Islet precursor cell (in vitro differentiated cells): Measurements from ENCODE around the gene PIK3C2B.

Experiments used
- DNase-seq: peaks from one replicate; pipeline ENCODE4 v3.0.0-alpha.2; 2018

PIK3C2B gene

DNA sequence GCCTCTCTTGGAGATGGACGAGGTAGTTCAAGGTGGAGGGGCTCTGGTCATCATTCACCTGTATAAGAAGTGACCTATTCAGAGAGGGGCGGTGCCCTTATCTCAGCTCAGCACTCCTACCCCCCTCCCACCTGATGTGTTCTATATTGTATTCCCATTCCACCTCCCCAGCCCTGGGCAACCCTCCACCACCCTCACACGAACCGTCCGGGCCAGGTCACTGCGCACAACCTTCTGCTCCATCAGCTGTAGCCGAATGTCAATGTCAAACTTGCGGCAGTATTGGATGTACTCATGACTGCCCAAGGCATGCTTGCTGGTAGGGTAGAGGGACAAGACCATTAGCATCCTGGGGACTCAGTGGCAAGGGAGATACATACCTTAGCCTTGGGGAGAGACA, 34.3 kb downstream of the PIK3C2B start:
- DNase-seq: no peak

DNA sequence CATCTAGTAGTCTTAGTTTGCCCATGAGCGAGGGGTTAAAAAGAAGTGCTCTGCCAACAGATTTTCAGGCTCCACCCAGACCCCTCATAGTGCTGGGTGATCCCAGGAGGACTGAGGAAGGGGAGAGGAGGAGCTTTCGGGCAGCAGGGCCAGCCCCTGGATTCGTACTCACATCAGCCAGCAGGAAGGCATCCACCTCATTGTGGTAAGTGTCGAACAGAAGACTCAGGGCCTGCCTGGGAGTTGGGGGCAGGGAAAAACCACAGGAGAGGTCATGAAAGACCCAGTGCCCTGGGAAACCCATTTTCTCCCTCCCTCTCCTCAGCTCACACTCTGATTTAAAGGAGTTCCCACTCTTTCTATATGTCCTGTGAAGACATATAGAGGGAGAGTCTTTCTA, 34.9 kb downstream of the PIK3C2B start:
- DNase-seq: no peak

DNA sequence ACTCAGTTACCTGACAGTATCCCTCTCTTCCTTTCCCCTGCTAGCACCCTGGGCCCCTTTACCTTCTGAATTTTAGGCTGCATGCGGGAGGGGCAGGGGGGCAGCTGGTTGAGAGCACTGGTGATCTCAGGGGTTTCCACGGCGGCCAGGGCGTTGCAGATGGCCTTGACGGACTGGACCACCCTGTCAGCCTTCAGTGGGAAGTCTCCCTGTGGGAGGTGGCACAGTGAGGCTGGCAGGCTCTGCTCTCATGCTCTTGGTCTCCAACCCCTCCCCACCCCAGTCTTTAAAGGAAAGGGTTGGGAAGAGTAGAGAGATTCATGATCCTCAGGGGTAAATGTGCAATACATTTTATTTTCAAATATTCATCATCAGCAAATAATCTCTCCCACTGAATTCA, 36.9 kb downstream of the PIK3C2B start:
- DNase-seq: no peak

DNA sequence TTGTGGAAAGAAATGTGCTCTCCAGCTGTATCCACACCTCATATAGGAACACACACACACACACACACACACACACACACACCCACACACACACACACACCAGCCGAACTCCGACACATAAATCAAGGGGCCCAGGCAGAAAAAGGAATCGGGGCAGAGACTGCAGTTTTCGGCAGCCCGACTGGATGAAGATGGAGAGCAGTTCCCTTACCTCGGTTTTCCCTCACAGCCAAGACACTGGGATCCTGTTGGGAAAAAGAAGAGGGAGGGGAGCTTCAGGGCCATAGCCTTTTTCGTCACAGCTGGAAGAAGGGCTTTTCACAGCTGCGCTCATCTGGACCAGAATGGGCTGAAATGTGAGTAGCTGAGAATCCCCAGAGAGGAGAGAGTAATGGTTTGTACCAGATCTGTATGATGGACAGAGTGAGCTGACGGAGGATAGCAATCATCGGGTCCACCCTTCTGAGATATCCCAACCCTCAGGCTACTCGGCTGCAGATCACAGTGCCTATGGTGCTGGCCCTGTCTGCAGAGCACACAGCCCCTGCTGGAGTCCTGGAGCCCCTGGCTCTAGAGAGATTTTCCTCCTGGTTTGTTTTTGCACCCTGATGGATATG, 37.7 kb downstream of the PIK3C2B start:
- DNase-seq: no peak

DNA sequence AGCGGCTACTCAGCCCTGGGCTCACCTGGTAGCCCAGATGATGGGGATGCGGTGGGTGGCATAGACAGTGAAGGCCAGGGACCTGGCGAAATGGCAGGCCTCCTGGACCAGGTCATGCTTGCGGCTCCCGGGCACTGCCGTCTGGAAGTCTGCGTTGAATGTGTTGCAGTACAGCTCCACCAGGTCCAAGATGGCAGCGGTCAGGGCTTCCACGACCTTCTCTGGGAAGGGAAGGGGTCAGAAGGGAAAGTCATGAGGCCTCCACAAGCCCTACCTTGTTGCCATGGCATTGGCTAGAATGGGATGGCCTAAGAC, 38.8 kb downstream of the PIK3C2B start:
- no peak for DNase-seq

DNA sequence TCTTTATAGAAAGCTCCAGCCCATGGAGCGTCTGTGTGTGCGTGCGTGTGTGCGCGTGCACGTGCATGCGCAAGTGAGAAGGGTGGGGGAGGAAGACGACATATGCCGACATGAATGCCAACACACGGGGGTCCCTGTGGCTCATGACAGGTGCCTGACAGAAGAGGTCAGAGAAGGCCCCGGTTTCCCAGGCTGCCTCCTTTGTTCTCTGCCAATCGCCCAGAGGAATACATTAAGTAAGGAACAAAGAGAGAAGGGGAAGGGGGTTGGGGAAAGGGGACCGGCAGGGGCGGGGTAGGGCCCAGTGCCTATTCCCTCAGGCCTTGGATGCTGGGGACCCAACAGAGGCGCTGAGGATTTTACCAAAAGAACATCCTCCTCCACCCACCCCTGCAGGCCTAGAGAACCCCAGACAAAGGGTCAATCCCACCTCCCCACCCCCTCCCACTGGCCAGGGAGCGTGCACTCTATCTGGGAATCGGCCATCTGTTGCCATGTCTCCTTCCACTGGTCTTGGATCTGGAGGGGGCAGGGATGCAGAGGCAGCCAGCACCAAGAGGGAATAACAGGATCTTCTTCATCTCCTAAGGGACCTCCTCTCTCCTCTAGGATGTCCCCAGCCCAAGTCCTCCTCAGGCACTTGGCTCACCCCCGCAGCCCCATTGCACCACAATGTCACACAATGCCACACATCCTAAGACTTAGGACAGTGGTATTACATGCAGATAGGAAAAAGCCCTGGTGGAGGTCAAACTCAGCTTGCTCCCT, 39.4 kb downstream of the PIK3C2B start:
- DNase-seq: no peak

DNA sequence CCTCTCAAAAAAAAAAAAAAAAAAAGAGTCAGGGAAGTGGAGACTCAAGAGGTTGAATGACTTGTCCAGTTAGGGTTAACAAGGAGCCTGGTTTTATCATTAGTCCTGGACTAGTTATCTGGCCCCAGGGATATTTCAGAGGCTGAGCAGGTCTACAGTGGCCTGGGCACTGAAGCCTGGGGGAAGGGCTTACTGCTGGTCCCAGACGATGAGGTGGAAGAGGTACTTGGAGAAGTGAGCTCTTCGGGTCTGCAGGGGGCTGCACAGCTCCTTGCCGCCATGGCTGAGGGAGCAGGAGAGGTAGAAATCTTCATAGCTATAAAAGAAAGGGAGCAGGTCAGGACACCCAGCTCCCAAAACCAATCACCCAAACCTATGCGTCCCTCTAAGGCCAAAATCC, 40.1 kb downstream of the PIK3C2B start:
- DNase-seq: no peak

DNA sequence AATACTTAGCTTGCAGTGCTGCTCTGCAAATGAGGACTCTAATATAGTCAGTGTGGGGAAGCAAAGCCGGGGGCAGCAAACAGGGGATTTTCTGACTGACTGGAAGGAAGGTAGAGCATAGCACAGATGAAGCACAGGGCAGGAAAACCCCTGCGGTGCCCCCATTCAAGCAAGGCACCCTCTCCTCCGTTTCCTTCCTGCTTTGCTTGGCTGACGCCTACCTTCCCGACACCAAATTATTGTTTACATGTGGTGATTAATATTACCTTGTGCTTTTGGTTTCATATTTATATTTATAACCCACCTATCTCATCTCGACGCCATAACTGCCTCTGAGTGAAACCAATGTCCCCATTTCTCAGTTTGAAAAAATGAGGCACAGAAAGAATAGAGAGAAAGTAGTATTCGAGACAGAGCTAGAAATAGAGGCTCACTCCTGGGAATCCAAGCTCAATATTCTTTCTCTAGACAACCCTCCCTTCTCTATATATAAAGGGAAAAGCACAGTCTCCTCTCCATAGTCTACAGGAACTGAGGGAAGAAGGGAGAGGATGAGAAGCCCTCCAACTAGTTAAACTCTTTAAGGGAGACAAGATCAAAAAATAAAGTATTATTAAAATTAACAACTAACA, 41.3 kb downstream of the PIK3C2B start:
- no peak for DNase-seq

DNA sequence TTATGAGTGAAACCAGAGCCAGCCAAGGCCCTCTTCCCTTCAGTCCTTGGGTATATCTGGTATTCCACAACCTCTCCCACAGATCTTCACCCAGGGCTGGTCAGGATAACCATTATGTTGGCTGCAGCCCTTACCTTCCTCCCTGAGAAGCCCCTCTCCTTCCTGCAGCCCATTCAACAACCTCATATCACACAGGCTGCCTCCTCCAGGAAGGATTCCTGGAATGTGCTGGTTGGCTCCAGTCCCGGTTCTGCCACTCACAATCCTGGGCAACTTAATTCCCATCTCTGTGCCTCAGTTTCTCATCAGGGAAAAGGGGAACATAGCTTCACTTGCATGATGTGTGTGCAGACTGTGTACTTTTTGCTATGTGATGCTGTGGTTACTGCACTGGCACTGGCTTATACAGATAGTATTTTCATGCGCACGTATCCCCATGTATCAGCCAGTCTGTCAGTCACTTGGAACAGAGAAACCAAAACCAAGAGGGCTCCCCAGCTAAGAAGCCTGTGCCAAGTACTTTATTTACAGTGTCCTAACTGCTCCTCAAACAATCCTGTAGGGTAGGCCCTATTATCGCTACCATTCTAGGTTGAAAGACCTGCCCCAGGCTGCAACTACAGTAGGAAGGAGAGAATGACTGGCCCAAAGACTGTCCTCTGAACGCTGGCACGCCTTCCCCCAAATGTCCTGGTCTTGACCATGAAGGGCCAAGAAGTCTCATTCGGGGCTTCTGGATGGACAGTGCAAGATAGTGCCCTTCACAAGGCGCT, 43.1 kb downstream of the PIK3C2B start:
- no peak for DNase-seq

DNA sequence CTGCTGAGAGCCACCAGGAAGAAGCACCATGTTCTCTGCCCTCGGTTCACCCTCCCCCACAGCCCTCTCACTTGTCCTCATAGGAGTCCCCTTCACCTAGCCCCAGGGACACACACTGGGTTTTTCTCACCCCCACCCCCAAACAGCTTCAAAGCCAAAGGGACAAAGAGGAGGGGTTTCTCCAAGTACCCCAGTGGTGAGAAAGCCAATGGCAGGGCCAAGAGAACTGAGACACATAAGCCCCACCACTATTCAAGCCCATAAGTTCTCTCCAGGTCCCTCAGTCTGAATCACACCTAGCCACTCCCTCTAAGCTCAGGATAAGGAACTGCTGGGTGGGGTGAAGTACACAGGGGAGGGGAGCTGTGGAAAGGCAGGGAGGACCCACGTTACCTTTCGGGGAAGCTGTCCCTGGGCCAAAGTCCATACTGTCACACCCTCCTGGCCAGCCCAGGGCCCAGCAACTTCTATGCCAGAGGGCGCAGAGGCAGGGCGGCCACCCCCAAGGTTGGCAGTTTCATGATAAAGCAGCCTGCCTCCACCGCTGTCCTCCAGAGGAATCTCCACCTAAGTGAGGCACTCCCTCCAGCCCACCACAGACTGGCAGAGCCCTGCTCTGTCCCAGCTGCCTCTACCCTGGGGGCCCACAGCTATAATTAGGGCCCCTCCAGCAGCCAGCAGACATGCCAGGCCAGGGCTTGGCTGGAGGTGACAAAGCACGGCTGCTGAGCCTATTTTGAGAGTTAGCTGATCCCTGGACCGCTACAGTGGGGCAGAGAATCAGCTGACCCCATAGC, 43.9 kb downstream of the PIK3C2B start:
- DNase-seq: no peak

DNA sequence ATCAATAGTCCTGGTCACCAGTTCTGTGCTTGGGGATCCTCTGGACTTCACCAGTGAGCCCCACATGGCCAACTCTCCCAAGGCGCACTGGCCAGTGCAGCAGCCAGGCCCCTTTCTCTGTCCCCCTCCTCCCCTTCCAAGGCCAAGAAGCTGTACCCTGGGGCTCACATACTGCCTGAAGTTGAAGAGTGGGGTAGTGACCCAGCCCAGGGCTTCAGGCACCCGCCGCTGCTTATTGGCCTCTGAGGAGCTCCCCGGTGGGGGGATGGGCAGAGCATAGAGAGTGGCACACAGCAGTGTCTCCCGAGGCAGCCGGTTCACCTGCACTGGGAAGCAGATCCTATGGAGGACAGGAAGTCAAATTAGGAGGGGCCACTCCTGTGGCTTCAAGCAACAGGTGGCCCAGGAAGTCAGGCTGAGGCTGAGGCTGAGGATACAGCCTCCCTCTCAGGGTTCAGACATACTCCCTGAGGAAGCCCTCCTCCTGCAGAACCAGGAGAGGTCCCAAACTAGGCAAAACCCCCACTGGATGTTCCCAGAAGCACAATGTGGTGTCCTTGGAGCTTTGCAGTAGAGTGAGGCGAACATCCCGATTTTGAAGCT, 44.8 kb downstream of the PIK3C2B start:
- no peak for DNase-seq

DNA sequence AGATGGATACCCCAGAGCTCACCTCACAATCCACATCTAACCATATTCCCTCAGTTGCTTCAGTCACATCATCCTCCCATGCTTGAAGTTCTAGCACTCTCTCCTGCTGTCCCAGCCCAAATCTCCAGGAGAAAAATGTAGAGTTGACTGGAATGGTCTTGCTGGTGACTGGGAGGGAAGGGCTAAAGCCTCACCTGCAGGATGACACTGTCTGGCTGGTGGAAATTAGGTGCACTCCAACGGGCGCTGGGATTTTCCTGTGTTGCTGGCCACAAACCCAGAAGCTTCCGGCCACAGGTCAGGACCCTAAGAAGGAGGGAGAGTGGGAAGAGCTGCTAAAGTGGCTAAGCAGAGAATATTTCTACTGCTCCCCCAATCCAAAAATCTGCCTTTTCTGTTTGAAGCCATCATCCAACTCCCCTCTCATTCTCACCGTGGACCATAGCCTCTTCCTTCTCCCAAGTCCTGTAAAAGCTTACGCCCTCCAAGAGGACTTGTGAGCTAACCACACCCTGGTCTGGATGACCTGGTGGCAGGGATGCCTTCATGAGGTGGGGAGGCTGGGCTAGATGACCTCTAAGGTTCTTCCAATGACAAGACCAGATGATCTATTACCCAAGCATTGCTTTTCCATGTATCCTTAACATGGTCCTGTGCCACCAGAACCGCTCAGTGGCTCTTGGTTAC, 45.5 kb downstream of the PIK3C2B start:
- DNase-seq: no peak

DNA sequence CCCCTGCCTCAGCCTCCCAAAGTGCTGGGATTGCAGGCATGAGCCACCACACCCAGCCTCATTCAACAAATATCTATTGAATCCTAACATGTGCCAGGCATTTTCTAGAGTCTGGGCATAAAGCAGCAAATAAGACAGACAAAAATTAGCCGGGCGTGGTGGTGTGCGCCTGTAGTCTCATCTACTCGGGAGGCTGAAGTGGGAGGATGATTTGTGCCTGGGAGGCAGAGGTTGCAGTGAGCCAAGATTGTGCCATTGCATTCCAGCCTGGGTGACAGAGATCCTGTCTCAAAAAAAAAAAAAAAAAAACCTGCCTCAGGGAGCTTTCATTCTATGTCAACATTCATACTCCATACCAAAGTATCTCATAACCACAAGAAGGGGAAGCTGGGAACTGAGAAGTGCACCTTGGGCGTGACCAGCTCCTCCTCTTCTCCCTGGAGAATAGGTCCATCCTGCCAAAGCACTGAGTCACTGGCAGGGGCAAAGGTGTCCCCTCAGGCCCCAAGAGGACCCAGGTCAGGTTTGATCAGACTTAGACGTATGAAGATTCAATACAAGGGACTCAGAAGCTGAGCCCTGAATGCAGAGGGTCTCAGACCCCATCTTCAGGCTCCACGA, 46.2 kb downstream of the PIK3C2B start:
- DNase-seq: no peak

DNA sequence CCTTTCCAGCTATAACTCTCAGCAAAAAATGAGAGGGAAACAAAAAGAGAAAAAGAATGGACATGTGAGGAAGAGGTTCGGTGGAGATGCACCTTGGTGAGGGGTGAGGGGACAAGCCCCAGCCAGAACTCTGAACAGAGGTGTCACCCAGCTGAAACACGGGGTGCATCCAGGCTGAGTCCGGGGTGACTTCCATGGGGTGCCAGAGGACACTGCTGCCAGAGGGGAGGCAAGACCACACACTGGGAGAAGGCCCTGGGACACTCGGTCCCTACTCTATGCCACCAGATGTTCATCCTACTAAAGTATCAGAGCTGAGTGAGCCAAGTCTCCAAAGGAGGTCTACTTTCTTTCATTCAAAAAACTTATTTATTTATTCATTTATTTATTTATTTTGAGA, 46.9 kb downstream of the PIK3C2B start:
- no peak for DNase-seq

DNA sequence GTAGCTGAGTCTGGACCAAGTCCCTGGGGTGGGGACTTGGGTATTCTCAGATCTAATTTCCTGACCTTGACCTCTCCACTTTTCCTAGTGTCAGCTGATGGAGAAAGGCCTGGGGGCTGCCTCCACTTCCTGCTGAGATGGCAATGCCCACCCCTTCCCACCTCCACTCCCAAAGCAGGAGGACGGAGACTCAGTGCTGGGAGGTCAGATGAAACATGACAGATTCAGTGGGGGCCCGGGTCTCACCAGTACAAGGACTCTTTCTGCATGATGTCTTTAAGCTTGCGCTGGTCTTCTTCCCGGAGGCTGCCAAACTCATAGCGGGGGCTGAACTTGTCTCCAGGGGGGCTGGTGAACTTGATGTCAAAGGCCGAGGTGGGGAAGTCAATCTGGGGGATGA, 47.4 kb downstream of the PIK3C2B start:
- DNase-seq: no peak

DNA sequence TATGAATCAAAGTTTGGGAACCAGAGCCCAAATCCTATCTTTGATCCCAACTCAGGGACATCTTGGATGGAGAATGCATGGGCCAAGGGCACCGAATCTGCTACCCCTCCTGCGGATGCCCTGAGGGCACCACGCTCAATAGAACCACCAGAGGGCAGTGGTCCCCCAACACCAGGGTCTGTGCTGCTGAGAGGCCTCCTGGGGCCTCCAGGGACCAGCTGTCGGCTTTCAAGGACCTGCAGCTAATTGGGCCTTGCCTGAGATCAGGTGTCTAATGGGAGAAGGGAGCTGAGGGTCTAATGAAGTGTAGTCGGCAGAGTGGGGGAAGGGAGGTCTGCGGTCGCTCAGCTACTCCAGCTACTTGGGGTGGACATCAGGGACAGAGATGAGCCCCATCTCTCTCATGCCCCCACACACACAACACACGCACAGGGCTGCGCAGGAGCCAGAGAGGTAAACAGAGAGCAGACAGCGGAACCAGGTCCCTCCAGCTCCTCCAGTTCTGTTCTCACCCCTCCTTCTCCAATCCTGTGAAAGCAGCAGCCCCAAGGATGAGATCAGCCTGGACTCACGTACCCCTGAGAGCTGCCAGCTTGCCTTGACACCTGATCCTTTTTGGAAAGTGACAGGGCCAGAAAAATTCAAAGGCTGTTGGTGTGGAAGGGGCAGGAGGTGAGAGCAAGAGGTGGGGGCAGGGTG, 48.0 kb downstream of the PIK3C2B start:
- peak; percentile 80 for DNase-seq

DNA sequence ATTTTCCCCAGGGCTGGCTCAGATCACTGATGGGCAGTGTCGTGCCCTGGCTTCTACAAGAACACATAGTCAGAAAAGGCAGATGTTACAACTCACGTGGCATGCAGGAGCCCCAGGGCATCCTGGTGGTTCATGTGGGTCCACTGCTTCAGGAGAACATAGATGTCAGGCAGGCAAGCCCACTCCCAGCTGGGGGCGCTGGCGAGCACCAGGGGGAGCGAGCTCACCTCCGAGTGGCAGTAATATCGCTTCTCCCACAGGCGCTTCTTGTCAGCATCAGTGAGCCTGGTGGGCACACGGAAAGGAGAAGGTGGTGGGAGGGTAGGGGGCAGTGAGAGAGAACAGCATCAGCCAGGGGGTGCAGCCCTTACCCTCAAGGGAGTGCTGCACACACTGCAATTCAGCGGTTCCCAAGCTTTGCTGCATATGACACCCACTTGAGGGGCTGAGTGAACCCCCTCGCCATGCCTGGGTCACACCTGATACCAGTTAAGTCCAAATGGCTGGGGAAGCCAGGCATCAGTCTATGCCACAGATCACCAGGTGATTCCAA, 48.7 kb downstream of the PIK3C2B start:
- peak; percentile 89 for DNase-seq
